GM18519 (cell line): ENCODE results near the gene JPT1.

Experiments used
- ATAC-seq: cut with Tn5 transposase; IDR thresholded peaks from one replicate; pipeline ENCODE4 v1.9.1; 2021; ENCODE audit warnings: mild to moderate bottlenecking, moderate library complexity; ENCODE audit not compliant: unreplicated experiment, low FRiP score

Gene JPT1

GRCh38 chr17:75087558-75088453, 66.5 kb downstream of the JPT1 start, which contains the start of gene SLC16A5:
Gene SLC16A5 (plus strand): TSS chr17:75087954. CDS start chr17:75093637, 5,683 bp downstream.
- ATAC-seq = no peak

GRCh38 chr17:75087182-75087557, 67.1 kb downstream of the JPT1 start:
- ATAC-seq = no peak

DNA sequence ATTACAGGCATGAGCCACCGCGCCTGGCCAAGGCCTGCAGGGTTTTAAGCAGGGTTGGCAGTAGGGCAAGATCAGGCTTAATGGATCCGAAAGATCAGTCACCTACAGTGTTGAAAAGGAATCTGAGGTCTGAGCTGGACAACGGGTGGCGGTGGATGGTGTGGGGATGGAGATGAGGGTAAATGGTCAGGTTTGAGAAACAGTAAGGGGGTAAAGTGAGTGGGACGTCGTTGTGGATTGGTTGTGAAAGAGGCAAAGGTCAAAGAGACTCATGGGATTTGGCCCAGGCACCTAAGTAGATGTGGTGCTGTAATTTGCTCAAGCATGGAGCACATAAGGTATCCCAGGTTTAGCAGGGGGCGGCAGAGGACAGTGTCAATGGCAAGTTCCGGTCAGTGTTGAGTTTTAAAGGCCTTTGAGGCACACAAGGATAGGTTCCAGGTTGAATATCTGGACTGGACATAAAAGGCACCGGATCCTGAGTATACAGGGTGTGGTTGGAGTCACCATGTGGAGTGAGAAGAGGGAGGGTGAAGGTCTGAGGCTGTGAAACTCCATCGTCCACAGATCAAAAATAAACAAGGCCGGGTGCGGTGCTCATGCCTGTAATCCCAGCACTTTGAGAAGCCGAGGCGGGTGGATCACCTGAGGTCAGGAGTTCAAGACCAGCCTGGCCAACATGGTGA, 67.7 kb downstream of the JPT1 start:
- ATAC-seq = no peak
